GM23338 (cell line): ENCODE results near the gene EXOC2. TPM values are rescaled to one million over a fixed set of nuclear protein-coding genes. Genes with fewer than 3 reads are reported as not detected.

ENCODE experiments used
- ATAC-seq: fragments of 200-7000 bp; cut with Tn5 transposase; 3 replicates; pipeline ENCODE4 v1.9.1; 2020
- DNase-seq: peaks from one replicate; pipeline ENCODE4 v3.0.0-alpha.2; 2015; ENCODE audit warnings: low spot score
- H2AFZ ChIP-seq: fragments of 200-600 bp; sonication (generic); 2 replicates; pipeline ENCODE4 v1.8.0; 2016; ENCODE audit warnings: antibody characterized with exemption, mild to moderate bottlenecking, moderate library complexity
- H3F3A ChIP-seq: fragments of 200-600 bp; sonication (generic); replicated peaks from 2 replicates; pipeline ENCODE4 v1.8.0; 2017; ENCODE audit warnings: antibody characterized with exemption, mixed run types, low read depth
- H3K27ac ChIP-seq: fragments of 200-600 bp; sonication (generic); 2 replicates; pipeline ENCODE4 v1.6.1; 2016; ENCODE audit warnings: low read depth
- H3K27me3 ChIP-seq: fragments of 200-600 bp; sonication (generic); 2 replicates; pipeline ENCODE4 v1.8.0; 2016; ENCODE audit warnings: mild to moderate bottlenecking, mixed run types, moderate library complexity; ENCODE audit not compliant: insufficient read depth
- H3K36me3 ChIP-seq: fragments of 200-600 bp; sonication (generic); 2 replicates; pipeline ENCODE4 v1.8.0; 2016; ENCODE audit warnings: mild to moderate bottlenecking; ENCODE audit not compliant: insufficient read depth
- H3K4me1 ChIP-seq: fragments of 200-600 bp; sonication (generic); 2 replicates; pipeline ENCODE4 v1.8.0; 2016; ENCODE audit warnings: mild to moderate bottlenecking, moderate library complexity; ENCODE audit not compliant: insufficient read depth
- H3K4me2 ChIP-seq: fragments of 200-600 bp; sonication (generic); 2 replicates; pipeline ENCODE4 v1.7.1; 2017; ENCODE audit warnings: mixed run types
- H3K4me3 ChIP-seq: fragments of 200-600 bp; sonication (generic); 2 replicates; pipeline ENCODE4 v1.6.1; 2016; ENCODE audit warnings: mixed run types
- H3K79me2 ChIP-seq: fragments of 200-600 bp; sonication (generic); replicated peaks from 2 replicates; pipeline ENCODE4 v1.8.0; 2017; ENCODE audit warnings: mild to moderate bottlenecking; ENCODE audit not compliant: insufficient read depth
- H3K9me2 ChIP-seq: fragments of 200-600 bp; sonication (generic); 2 replicates; pipeline ENCODE4 v1.8.0; 2017; ENCODE audit not compliant: insufficient read depth
- H4K20me1 ChIP-seq: fragments of 200-600 bp; sonication (generic); replicated peaks from 2 replicates; pipeline ENCODE4 v1.8.0; 2017; ENCODE audit warnings: mild to moderate bottlenecking; ENCODE audit not compliant: insufficient read depth
- H3K27ac Mint-ChIP-seq: 2 replicates; pipeline ENCODE4 v1.8.0; 2020; ENCODE audit warnings: inconsistent platforms, mild to moderate bottlenecking, moderate library complexity, mixed read lengths
- H3K27me3 Mint-ChIP-seq: 3 replicates; pipeline ENCODE4 v1.8.0; 2022; ENCODE audit warnings: low read depth, mild to moderate bottlenecking, moderate library complexity, mixed read lengths, inconsistent platforms; ENCODE audit not compliant: insufficient read depth, poor library complexity
- H3K36me3 Mint-ChIP-seq: 3 replicates; pipeline ENCODE4 v1.8.0; 2021; ENCODE audit warnings: low read depth, mild to moderate bottlenecking, inconsistent platforms, moderate library complexity, mixed read lengths
- H3K4me1 Mint-ChIP-seq: 3 replicates; pipeline ENCODE4 v1.8.0; 2020; ENCODE audit warnings: mild to moderate bottlenecking, inconsistent platforms, mixed read lengths
- H3K4me3 Mint-ChIP-seq: 3 replicates; pipeline ENCODE4 v1.8.0; 2021; ENCODE audit warnings: moderate library complexity, mild to moderate bottlenecking, inconsistent platforms, mixed read lengths
- H3K9me3 Mint-ChIP-seq: 3 replicates; pipeline ENCODE4 v1.8.0; 2020; ENCODE audit warnings: moderate library complexity, mild to moderate bottlenecking, inconsistent platforms, mixed read lengths
- EZH2 ChIP-seq: fragments of 200-600 bp; sonication (generic); IDR thresholded peaks from one replicate; pipeline ENCODE4 v1.8.0; 2017; ENCODE audit warnings: antibody characterized with exemption, mild to moderate bottlenecking, low read depth; ENCODE audit not compliant: unreplicated experiment
- EZH2phosphoT487 ChIP-seq: fragments of 200-600 bp; sonication (generic); IDR thresholded peaks from one replicate; pipeline ENCODE4 v1.8.1; 2018; ENCODE audit warnings: antibody characterized with exemption; ENCODE audit not compliant: unreplicated experiment
- JUNB ChIP-seq: IDR thresholded peaks from one replicate; pipeline ENCODE4 v1.6.1; 2016; ENCODE audit warnings: antibody characterized with exemption; ENCODE audit not compliant: unreplicated experiment
- NANOG ChIP-seq: IDR thresholded peaks from 2 replicates; pipeline ENCODE4 v1.6.1; 2016; ENCODE audit warnings: antibody characterized with exemption, borderline replicate concordance
- POLR2AphosphoS5 ChIP-seq: IDR thresholded peaks from 2 replicates; pipeline ENCODE4 v1.6.1; 2016; ENCODE audit warnings: antibody characterized with exemption, low read depth
- STAT1 ChIP-seq: IDR thresholded peaks from one replicate; pipeline ENCODE4 v1.6.1; 2016; ENCODE audit warnings: antibody characterized with exemption; ENCODE audit not compliant: unreplicated experiment
- ZNF114 ChIP-seq: fragments of 250-450 bp; sonication (Bioruptor Pico); IDR thresholded peaks from 2 replicates; pipeline ENCODE4 v1.5.0; 2020; ENCODE audit warnings: mild to moderate bottlenecking, moderate library complexity
- polyA plus RNA-seq: library from polyadenylated mRNA; unstranded; fragments of >200 nt; fragmentation: Nextera tagmentation; extraction: Ambion mirVana; gene quantifications from 2 replicates; pipeline ENCODE4 v1.2.1, GENCODE V29; 2016
- total RNA-seq: library from RNA; depleted of rRNA; stranded (reverse); fragments of >200 nt; shearing (Covaris generic); gene quantifications from 2 replicates; pipeline ENCODE4 v1.2.3, GENCODE V29; 2014
- TF ChIP-seq, protein P1 (sequence below): IDR thresholded peaks from 2 replicates; pipeline ENCODE4 v1.6.1; 2016; ENCODE audit warnings: antibody characterized with exemption
- TF ChIP-seq, protein P2 (sequence below): IDR thresholded peaks from one replicate; pipeline ENCODE4 v1.6.1; 2018; ENCODE audit warnings: antibody characterized with exemption; ENCODE audit not compliant: unreplicated experiment
- TF ChIP-seq, protein P3 (sequence below): fragments of 250-450 bp; sonication (Bioruptor Pico); IDR thresholded peaks from 2 replicates; pipeline ENCODE4 v1.5.0; 2020; ENCODE audit warnings: mild to moderate bottlenecking, moderate library complexity

EXOC2 gene
- total and polyA plus RNA-seq, 2 experiments from 2014 or later = 28.7 to 93.6 TPM

DNA sequence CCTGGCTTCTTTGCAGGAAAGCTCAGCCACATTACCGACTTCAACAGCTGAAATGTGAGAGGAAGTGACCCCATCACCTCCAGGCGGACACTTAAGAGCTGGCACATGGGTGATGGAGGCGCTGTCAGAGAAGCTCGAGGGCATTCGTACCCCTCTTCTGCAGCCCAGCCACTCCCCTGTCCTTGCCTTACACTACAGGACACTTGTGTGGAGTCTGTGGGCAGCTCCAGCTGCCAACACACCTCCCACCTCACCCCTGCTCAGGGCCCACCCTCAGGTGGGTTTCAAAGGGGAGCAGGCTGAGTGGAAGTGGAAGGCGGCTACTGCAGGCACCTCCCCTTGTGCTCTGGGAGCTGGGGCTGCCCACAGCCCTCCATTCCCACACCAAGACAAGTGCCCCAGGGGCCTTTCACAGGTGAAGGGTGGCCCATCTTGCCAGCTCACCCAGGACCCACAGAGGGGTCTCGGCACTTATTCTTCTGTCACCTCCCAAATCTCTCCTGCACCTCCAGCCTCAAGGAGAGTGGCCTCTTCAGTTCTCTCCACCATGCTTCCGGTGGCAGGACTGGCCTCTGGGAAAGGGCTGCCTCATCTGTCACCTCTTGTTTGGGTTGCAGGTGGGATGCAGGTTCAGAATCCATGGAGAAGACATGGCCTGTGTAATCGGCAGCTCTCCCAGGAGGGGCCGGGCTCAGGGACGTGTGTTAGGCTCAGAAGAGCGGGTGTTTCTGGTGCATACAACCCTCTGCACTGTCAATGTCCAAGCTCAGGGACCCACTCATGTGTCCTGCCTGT is 251.6 kb downstream of the EXOC2 start:
- DNase-seq (no peak), ATAC-seq (no peak)
- H3K27me3 Mint-ChIP-seq = no peaks in the 10 kb centered on the region
- Histone ChIP-seq H3K4me2 (no peak overlapping the region), H3K27me3 (no peaks in the 10 kb centered on the region), H3K4me3 (no peak overlapping the region), H3K36me3 (no peaks in the 10 kb centered on the region), H4K20me1 (no peaks in the 10 kb centered on the region), H3K9me2 (no peaks in the 10 kb centered on the region), H2AFZ (no peak overlapping the region), H3K4me1 (no peaks in the 10 kb centered on the region), H3K27ac (no peak overlapping the region), H3F3A (no peaks in the 10 kb centered on the region), H3K79me2 (no peaks in the 10 kb centered on the region)
- peaks cover 2% of the 10 kb centered on the region; the same call in 1 of the 3 replicates for H3K4me1 Mint-ChIP-seq
- no peak overlapping the region for H3K4me3 Mint-ChIP-seq
- no peaks in the 10 kb centered on the region for H3K36me3 Mint-ChIP-seq
- H3K9me3 Mint-ChIP-seq = 0 out of 3 replicates have a peak, but pooled peaks cover under 1% of the 10 kb centered on the region
- TF ChIP-seq, protein P1, sequence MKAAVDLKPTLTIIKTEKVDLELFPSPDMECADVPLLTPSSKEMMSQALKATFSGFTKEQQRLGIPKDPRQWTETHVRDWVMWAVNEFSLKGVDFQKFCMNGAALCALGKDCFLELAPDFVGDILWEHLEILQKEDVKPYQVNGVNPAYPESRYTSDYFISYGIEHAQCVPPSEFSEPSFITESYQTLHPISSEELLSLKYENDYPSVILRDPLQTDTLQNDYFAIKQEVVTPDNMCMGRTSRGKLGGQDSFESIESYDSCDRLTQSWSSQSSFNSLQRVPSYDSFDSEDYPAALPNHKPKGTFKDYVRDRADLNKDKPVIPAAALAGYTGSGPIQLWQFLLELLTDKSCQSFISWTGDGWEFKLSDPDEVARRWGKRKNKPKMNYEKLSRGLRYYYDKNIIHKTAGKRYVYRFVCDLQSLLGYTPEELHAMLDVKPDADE = no peak
- TF ChIP-seq, protein P2, sequence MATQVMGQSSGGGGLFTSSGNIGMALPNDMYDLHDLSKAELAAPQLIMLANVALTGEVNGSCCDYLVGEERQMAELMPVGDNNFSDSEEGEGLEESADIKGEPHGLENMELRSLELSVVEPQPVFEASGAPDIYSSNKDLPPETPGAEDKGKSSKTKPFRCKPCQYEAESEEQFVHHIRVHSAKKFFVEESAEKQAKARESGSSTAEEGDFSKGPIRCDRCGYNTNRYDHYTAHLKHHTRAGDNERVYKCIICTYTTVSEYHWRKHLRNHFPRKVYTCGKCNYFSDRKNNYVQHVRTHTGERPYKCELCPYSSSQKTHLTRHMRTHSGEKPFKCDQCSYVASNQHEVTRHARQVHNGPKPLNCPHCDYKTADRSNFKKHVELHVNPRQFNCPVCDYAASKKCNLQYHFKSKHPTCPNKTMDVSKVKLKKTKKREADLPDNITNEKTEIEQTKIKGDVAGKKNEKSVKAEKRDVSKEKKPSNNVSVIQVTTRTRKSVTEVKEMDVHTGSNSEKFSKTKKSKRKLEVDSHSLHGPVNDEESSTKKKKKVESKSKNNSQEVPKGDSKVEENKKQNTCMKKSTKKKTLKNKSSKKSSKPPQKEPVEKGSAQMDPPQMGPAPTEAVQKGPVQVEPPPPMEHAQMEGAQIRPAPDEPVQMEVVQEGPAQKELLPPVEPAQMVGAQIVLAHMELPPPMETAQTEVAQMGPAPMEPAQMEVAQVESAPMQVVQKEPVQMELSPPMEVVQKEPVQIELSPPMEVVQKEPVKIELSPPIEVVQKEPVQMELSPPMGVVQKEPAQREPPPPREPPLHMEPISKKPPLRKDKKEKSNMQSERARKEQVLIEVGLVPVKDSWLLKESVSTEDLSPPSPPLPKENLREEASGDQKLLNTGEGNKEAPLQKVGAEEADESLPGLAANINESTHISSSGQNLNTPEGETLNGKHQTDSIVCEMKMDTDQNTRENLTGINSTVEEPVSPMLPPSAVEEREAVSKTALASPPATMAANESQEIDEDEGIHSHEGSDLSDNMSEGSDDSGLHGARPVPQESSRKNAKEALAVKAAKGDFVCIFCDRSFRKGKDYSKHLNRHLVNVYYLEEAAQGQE = no peak
- TF ChIP-seq EZH2phosphoT487 (no peak), NANOG (no peak), JUNB (no peak), EZH2 (no peak), POLR2AphosphoS5 (no peak), STAT1 (no peak), ZNF114 (no peak)
- TF ChIP-seq, protein P3, sequence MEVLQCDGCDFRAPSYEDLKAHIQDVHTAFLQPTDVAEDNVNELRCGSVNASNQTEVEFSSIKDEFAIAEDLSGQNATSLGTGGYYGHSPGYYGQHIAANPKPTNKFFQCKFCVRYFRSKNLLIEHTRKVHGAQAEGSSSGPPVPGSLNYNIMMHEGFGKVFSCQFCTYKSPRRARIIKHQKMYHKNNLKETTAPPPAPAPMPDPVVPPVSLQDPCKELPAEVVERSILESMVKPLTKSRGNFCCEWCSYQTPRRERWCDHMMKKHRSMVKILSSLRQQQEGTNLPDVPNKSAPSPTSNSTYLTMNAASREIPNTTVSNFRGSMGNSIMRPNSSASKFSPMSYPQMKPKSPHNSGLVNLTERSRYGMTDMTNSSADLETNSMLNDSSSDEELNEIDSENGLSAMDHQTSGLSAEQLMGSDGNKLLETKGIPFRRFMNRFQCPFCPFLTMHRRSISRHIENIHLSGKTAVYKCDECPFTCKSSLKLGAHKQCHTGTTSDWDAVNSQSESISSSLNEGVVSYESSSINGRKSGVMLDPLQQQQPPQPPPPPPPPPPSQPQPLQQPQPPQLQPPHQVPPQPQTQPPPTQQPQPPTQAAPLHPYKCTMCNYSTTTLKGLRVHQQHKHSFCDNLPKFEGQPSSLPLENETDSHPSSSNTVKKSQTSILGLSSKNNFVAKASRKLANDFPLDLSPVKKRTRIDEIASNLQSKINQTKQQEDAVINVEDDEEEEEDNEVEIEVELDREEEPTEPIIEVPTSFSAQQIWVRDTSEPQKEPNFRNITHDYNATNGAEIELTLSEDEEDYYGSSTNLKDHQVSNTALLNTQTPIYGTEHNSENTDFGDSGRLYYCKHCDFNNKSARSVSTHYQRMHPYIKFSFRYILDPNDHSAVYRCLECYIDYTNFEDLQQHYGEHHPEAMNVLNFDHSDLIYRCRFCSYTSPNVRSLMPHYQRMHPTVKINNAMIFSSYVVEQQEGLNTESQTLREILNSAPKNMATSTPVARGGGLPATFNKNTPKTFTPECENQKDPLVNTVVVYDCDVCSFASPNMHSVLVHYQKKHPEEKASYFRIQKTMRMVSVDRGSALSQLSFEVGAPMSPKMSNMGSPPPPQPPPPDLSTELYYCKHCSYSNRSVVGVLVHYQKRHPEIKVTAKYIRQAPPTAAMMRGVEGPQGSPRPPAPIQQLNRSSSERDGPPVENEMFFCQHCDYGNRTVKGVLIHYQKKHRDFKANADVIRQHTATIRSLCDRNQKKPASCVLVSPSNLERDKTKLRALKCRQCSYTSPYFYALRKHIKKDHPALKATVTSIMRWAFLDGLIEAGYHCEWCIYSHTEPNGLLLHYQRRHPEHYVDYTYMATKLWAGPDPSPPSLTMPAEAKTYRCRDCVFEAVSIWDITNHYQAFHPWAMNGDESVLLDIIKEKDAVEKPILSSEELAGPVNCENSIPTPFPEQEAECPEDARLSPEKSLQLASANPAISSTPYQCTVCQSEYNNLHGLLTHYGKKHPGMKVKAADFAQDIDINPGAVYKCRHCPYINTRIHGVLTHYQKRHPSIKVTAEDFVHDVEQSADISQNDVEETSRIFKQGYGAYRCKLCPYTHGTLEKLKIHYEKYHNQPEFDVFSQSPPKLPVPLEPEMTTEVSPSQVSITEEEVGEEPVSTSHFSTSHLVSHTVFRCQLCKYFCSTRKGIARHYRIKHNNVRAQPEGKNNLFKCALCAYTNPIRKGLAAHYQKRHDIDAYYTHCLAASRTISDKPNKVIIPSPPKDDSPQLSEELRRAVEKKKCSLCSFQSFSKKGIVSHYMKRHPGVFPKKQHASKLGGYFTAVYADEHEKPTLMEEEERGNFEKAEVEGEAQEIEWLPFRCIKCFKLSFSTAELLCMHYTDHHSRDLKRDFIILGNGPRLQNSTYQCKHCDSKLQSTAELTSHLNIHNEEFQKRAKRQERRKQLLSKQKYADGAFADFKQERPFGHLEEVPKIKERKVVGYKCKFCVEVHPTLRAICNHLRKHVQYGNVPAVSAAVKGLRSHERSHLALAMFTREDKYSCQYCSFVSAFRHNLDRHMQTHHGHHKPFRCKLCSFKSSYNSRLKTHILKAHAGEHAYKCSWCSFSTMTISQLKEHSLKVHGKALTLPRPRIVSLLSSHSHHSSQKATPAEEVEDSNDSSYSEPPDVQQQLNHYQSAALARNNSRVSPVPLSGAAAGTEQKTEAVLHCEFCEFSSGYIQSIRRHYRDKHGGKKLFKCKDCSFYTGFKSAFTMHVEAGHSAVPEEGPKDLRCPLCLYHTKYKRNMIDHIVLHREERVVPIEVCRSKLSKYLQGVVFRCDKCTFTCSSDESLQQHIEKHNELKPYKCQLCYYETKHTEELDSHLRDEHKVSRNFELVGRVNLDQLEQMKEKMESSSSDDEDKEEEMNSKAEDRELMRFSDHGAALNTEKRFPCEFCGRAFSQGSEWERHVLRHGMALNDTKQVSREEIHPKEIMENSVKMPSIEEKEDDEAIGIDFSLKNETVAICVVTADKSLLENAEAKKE (CRISPR knock-in tag) = no peak
- H3K27ac Mint-ChIP-seq = no peak overlapping the region
